A172 (cell line): Measurements from ENCODE around the gene XRCC3. TPM values are rescaled to one million over a fixed set of nuclear protein-coding genes. Genes with fewer than 3 reads are reported as not detected.
"Not testable (repeated sequence)": the region's sequence is repeated elsewhere in the genome, so short reads cannot be mapped to it uniquely, and the experiment has no call there.

Source experiments
- DNase-seq: peaks from one replicate; pipeline ENCODE4 v3.0.0-alpha.2; 2015; ENCODE audit warnings: low spot score
- total RNA-seq: library from RNA; depleted of rRNA; stranded (reverse); fragments of >200 nt; shearing (Covaris generic); gene quantifications from 2 replicates; pipeline ENCODE4 v1.2.3, GENCODE V29; 2014; rRNA removed

Gene XRCC3
- total RNA-seq, 1 experiment from 2014 or later = 24.5 TPM

GRCh38 chr14:103668117-103668516, 47.1 kb downstream of the XRCC3 start:
- DNase-seq = no peak

DNA sequence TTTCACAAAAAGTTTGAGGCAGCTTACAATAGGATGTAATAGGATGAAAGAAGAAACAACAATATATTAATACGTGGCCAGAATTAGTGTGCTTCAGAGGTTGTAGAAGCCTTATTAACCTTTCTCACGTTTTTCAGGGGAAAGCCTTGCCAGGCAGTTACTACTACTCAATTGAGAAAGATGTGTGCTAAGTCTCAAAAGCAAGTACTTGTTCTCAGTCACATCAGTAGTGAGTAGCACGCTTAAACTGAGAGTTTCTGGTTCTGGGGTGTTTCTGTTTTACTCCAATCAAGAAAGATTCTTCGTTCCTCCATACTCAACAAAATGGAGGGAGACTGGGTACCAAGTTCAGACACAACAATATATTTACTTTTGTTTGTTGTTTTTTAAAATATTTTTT, 47.6 kb downstream of the XRCC3 start:
- no peak for DNase-seq

DNA sequence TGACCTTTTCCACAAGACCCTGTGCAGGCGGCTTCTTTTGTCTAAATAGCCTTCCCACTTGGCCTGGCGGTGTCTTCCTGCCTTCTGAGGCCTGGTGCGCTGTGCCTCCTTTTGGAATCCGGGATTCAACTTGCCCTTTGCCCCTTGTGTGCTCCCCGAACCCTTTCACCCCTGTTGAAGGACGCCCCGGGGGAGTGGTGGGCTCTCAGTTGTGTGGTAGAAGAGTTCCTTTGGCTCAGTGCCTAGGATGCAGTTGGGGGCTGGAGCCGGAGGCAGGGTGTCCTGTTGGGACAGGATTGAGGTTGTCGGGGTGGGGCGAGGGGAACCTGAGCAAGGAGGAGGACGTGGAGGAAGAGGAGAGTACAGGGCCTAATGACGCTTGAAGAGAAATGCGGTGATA, 51.7 kb downstream of the XRCC3 start:
- no peak for DNase-seq

DNA sequence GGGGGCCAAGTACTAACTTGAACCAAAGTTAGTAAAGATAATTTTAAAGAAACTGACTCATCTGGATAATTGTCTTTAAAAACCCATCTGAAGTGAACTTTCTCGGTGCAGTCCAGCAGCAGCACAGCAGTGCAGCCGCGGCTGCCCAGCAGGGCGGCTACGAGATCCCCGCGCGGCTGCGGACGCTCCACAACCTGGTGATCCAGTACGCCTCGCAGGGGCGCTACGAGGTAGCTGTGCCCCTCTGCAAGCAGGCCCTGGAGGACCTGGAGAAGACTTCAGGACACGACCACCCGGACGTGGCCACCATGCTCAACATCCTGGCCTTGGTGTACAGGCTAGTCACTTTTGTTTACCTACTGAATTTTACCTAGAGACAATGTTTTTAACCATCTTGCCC, 52.7 kb downstream of the XRCC3 start:
- no peak for DNase-seq

GRCh38 chr14:103662029-103662428, 53.2 kb downstream of the XRCC3 start:
- DNase-seq = no peak

DNA sequence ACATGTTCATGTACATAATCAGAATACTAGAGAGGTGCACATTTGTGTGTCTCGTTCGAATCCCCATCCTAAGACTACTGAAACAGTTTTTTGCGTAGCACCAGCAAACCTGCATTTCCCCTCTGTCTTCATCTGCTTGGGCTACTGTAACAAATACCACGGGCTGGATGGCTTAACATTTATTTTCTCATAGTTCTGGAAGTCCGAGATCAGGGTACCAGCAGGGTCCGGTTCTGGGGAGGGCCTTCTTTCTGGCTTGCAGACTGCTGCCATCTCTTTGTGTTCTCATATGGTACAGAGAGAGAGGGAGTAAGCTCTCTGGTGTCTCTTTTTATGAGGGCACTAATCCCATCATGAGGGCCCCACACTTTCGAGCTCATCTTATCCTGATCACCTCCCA, 55.6 kb downstream of the XRCC3 start:
- DNase-seq = no peak

- DNase-seq = no peak
These were observed 57.8 kb downstream of the XRCC3 start for GRCh38 chr14:103657471-103657870.

- DNase-seq = no peak
These were observed 58.5 kb downstream of the XRCC3 start for GRCh38 chr14:103656756-103657133.

- DNase-seq = no peak
These were observed 59.1 kb downstream of the XRCC3 start for GRCh38 chr14:103656031-103656755.

DNA sequence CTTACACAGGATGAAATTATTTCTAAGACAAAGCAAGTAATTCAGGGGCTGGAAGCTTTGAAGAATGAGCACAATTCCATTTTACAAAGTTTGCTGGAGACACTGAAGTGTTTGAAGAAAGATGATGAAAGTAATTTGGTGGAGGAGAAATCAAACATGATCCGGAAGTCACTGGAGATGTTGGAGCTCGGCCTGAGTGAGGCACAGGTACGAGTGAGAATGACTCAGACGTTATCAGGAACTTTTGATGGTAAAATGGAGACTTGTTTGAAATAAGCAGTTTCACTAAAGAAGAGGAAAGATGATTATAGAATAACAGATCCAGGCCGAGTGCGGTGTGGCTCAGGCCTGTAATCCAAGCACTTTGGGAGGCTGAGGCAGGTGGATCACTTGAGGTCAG, 60.6 kb downstream of the XRCC3 start:
- DNase-seq = no peak

DNA sequence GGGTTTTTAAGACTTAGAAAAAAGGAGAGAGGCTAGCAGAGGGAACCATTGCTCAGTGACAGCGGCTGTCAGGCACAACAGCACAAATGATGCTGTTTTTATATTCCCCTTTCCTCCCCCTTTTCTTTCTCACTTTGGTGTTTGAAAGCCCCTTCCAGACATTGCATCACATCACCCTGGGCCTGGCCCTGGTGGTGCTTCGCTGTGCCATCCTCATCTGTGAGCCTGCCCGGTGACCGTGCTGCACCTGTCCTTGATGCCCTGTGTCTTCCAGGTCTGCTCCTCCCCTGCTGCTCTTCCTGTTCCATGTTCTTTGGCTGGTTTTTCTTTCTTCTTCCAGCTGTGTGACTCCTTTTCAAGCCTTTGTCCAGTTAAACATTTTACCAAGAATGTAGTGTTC, 61.4 kb downstream of the XRCC3 start:
- no peak for DNase-seq

- not testable (repeated sequence) for DNase-seq
These were observed 61.9 kb downstream of the XRCC3 start for GRCh38 chr14:103653336-103653735.

DNA sequence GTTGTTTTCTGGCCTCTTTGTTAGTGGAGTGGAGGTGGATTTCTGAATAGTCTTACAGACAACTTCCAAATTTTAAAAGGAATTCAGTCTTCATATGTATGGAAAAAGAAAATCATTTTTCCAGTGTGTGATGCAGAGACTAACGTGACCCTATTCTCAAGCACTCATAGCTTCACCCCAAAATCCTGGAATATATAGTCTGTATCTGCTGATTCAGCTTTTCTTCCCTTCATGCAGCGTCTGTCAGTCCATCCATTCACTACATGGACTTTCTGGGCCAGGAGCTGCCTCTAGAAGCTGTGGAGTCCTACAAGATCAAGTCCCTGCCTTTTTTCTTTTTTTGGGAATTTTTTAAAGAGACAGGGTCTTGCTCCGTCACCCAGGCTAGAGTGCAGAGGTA, 62.4 kb downstream of the XRCC3 start:
- DNase-seq = no peak

DNA sequence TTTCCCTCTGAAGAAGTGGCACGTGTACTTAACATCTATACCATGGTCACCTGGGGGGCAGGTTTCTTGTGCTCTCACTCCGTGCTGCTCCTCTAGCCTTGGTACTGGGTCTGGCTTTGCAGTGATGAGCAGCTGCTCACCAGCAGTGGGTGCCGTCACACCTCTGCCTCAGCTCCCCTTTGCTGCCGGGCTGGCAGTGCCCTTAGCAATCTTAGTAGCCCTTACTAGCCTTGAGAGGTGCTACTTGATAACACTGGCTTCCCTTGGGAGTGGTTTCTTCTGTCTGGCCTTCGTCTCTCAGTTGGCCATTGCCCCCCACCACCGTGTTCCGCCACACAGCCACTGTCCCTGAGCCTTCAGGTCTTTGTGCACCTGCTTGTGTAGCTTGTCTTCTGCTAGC, 63.7 kb downstream of the XRCC3 start:
- no peak for DNase-seq

- DNase-seq = no peak
These were observed 65.0 kb downstream of the XRCC3 start for GRCh38 chr14:103650213-103650612.

DNA sequence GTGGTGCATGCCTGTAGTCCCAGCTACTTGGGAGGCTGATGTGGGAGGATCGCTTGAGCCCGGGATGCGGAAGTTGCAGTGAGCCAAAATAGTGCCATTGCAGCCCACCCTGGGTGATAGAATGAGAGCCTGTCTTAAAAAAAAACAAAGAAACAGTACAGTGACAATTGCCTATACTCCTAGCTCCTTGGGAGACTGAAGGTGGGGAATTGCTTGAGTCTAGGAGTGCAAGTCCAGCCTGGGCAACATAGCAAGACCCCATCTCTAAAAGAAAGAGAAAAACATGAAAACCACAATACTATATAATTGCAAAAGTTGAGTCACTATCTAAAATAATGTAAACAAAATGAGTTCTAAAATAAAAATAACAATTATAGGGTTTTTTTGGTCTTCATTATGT, 66.2 kb downstream of the XRCC3 start:
- no peak for DNase-seq

Other genes starting within 250 kb of the XRCC3 start
- 13.2 and 40.3 TPM in 2 replicates for gene CKB, start 192.6 kb downstream of the XRCC3 start, total RNA-seq
- gene TRMT61A, start 186.3 kb downstream of the XRCC3 start, total RNA-seq = 8.5 and 10.2 TPM in 2 replicates
- gene BAG5, start 152.8 kb downstream of the XRCC3 start, total RNA-seq = 21.0 and 24.8 TPM in 2 replicates
- 24.8 and 25.3 TPM in 2 replicates for gene COA8, start 152.5 kb downstream of the XRCC3 start, total RNA-seq
- 166 and 174 TPM in 2 replicates for gene KLC1, start 86.2 kb downstream of the XRCC3 start, total RNA-seq
- gene ZFYVE21, start 359 bp upstream of the XRCC3 start, total RNA-seq = 47.5 and 57.4 TPM in 2 replicates
- 4.0 and 4.8 TPM in 2 replicates for gene PPP1R13B, start 132.1 kb upstream of the XRCC3 start, total RNA-seq
- gene TDRD9, start 213.0 kb upstream of the XRCC3 start, total RNA-seq = not detected in 2 replicates
- gene RD3L, start 227.1 kb upstream of the XRCC3 start, total RNA-seq = not detected in 2 replicates